ENCODE measurements around the gene KRTAP19-6. TPM values are rescaled to one million over a fixed set of nuclear protein-coding genes. Genes with fewer than 3 reads are reported as not detected.

KRTAP19-6 gene
- total RNA-seq, 1 experiment from 2014 or later = not detected

DNA sequence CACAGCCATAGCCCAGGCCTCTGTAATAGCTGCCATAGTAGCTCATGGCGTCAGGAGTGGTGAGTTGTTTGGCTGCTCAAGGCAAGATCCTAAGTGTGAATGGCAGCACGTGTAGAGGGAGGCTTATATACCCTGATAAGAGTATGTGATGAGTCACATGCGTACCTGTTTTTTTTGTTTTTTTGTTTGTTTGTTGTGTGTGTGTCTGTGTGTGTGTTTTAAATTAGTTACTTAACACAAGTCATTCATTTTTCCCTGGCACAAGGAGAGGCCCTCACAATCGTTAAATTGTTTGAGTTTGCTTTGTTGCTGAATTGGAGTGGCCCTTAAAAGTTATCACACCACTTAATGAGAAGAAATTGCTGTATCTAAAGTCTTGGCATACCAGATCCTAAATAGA lies 44.6 kb downstream of the KRTAP19-6 start, which contains the start of gene KRTAP19-4:
Gene KRTAP19-4, minus strand, starts transcription at position 101 of the 400 bp plus-strand sequence. Its CDS starts 55 bp downstream, at position 46.
- H3K79me1 ChIP-seq (ENCODE audit: insufficient read depth, low read depth, low read length, poor library complexity, severe bottlenecking) = no peaks in the 10 kb centered on the region
- H3T11ph ChIP-seq (ENCODE audit: low read length) = no peak within 1 kb of the TSS
- no peaks in the 10 kb centered on the region for H3K79me2 ChIP-seq (ENCODE audit: insufficient read depth, low read length)
- TF ChIP-seq, protein P1, sequence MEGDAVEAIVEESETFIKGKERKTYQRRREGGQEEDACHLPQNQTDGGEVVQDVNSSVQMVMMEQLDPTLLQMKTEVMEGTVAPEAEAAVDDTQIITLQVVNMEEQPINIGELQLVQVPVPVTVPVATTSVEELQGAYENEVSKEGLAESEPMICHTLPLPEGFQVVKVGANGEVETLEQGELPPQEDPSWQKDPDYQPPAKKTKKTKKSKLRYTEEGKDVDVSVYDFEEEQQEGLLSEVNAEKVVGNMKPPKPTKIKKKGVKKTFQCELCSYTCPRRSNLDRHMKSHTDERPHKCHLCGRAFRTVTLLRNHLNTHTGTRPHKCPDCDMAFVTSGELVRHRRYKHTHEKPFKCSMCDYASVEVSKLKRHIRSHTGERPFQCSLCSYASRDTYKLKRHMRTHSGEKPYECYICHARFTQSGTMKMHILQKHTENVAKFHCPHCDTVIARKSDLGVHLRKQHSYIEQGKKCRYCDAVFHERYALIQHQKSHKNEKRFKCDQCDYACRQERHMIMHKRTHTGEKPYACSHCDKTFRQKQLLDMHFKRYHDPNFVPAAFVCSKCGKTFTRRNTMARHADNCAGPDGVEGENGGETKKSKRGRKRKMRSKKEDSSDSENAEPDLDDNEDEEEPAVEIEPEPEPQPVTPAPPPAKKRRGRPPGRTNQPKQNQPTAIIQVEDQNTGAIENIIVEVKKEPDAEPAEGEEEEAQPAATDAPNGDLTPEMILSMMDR (conservative IDR thresholded peaks at IDR 0.05) = no peak
- peaks cover 0 to 3% of the 10 kb centered on the region in 2 experiments; a peak in 2 of 4 replicates for H3K4me1 Mint-ChIP-seq
- H3K14ac ChIP-seq (ENCODE audit: insufficient read depth, low read length) = no peak within 1 kb of the TSS
- H4K8ac ChIP-seq (replicated peaks; ENCODE audit: insufficient read length, low read depth, low read length) = no peak within 1 kb of the TSS
- no peaks in the 10 kb centered on the region; a peak in 1 of 7 replicates for H3K36me3 Mint-ChIP-seq (ENCODE audit: insufficient read depth in 1 of 3, low read depth in 3 of 3)
- peaks cover 0 to 10% of the 10 kb centered on the region in 2 experiments; a peak in 1 of 5 replicates for H3K9me3 Mint-ChIP-seq
- no peaks in the 10 kb centered on the region for H3K27me3 ChIP-seq (ENCODE audit: insufficient read depth, low read length)
- H2BK5ac ChIP-seq (ENCODE audit: insufficient read length, low read length) = no peak within 1 kb of the TSS
- no peak within 1 kb of the TSS for H2AK5ac ChIP-seq (ENCODE audit: insufficient read length, low read length)
- no peak for DNase-seq
- no peak within 1 kb of the TSS for H3K4ac ChIP-seq (ENCODE audit: low read depth, low read length)
- H3K9me3 ChIP-seq (ENCODE audit: control insufficient read depth, low read depth, low read length) = no peaks in the 10 kb centered on the region
- H3K23ac ChIP-seq (ENCODE audit: insufficient read length, low read depth, low read length) = no peak within 1 kb of the TSS
- H3K27ac Mint-ChIP-seq = 0 out of 7 replicates have a peak within 1 kb of the TSS, but pooled peaks of 1 of the 3 experiments have one; percentile 72
- no peak within 1 kb of the TSS for H4K5ac ChIP-seq (ENCODE audit: insufficient read length, low read depth, low read length)
- H3K27ac ChIP-seq (ENCODE audit: insufficient read length, low read depth, low read length) = no peak within 1 kb of the TSS
- H3K4me3 Mint-ChIP-seq = no peak within 1 kb of the TSS
- H3K27me3 Mint-ChIP-seq (ENCODE audit: low read depth) = no peaks in the 10 kb centered on the region; the same call in 1 of the 2 replicates
- no peaks in the 10 kb centered on the region for H3K4me1 ChIP-seq (ENCODE audit: insufficient read depth, low read length)
- H2BK12ac ChIP-seq (ENCODE audit: insufficient read length, low read depth, low read length) = no peak within 1 kb of the TSS
- H4K20me1 ChIP-seq (ENCODE audit: control insufficient read depth, insufficient read depth, insufficient read length) = no peaks in the 10 kb centered on the region
- no peaks in the 10 kb centered on the region for H3K23me2 ChIP-seq (ENCODE audit: insufficient read length, low read depth, low read length, poor library complexity, severe bottlenecking)
- no peak within 1 kb of the TSS for H3K4me2 ChIP-seq (ENCODE audit: insufficient read depth, insufficient read length, low read length)
- no CpG with 5 or more reads among the region's 4 CpGs for WGBS (ENCODE audit: extremely low coverage, insufficient read length, low lambda C conversion rate)
- no peak within 1 kb of the TSS for H4K91ac ChIP-seq (ENCODE audit: insufficient read length, low read depth, low read length)
- H2AFZ ChIP-seq (ENCODE audit: low read length) = no peak within 1 kb of the TSS
- H3K9ac ChIP-seq (ENCODE audit: extremely low read depth, insufficient read length, low read length) = no peak within 1 kb of the TSS
- H2BK15ac ChIP-seq (ENCODE audit: low read depth, low read length) = no peak within 1 kb of the TSS
- H3K56ac ChIP-seq (ENCODE audit: insufficient read length, low read depth, low read length) = no peak within 1 kb of the TSS
- no peak within 1 kb of the TSS for H3K18ac ChIP-seq (ENCODE audit: insufficient read length, low read depth, low read length)
- H2BK20ac ChIP-seq (ENCODE audit: low read depth, low read length, poor library complexity, severe bottlenecking) = no peak within 1 kb of the TSS
- no peak within 1 kb of the TSS for H2BK120ac ChIP-seq (ENCODE audit: low read depth, low read length, poor library complexity, severe bottlenecking)

All from H9 (cell line).